ENCODE results near the gene NDOR1.
"Not testable (repeated sequence)": the region's sequence is repeated elsewhere in the genome, so short reads cannot be mapped to it uniquely, and the experiment has no call there.

Gene NDOR1

DNA sequence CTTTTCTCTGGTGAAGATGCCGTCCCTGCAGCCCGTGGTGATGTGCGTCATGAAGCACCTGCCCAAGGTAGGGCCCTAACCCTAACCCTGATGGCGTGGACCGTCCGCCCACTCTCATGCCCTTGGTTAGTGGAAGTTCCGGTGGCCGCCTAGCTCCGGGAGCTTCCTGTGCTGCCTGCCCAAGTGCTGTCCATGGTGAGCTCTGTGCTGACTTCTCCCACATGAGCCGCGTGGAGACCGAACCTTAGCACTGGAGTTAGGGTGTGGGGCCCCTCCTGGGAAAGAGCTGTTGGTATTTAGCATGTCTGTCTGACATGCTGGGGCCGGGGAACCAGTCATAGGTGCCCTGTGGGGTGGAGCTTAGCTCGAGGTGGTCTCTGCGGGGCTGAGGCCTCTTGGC lies 50.9 kb downstream of the NDOR1 start:
- peaks cover 4% of the 10 kb centered on the region for H3K27me3 ChIP-seq (ENCODE audit: insufficient read depth, low read length, poor library complexity, severe bottlenecking)
- peak overlapping the region; percentile 91 for H3K4me3 ChIP-seq (ENCODE audit: low read length, poor library complexity, severe bottlenecking)
- no peaks in the 10 kb centered on the region for H3K36me3 ChIP-seq (ENCODE audit: insufficient read depth, low read length)
- peaks cover 18% of the 10 kb centered on the region for H4K20me1 ChIP-seq (ENCODE audit: insufficient read depth, low read length, poor library complexity, severe bottlenecking)
- H3K9me3 ChIP-seq (ENCODE audit: insufficient read depth, low read depth, low read length) = no peaks in the 10 kb centered on the region
- peaks cover 40% of the 10 kb centered on the region for H3K79me2 ChIP-seq (ENCODE audit: insufficient read depth, low read length)
- H3K9me2 ChIP-seq (replicated peaks; ENCODE audit: low read depth, low read length) = no peaks in the 10 kb centered on the region
- H3F3A ChIP-seq (ENCODE audit: low read depth) = no peaks in the 10 kb centered on the region
- no peak overlapping the region for H2AFZ ChIP-seq (ENCODE audit: low read length)
- H3K9ac ChIP-seq (ENCODE audit: low read depth, low read length, poor library complexity, severe bottlenecking) = peak overlapping the region; percentile 88
- H3K4me2 ChIP-seq (ENCODE audit: low read depth, low read length, poor library complexity, severe bottlenecking) = peak overlapping the region; percentile 78
- TF ChIP-seq EZH2phosphoT487 (IDR thresholded peaks at IDR 0.05; ENCODE audit: borderline replicate concordance) = no peak
- TF ChIP-seq, protein P1, sequence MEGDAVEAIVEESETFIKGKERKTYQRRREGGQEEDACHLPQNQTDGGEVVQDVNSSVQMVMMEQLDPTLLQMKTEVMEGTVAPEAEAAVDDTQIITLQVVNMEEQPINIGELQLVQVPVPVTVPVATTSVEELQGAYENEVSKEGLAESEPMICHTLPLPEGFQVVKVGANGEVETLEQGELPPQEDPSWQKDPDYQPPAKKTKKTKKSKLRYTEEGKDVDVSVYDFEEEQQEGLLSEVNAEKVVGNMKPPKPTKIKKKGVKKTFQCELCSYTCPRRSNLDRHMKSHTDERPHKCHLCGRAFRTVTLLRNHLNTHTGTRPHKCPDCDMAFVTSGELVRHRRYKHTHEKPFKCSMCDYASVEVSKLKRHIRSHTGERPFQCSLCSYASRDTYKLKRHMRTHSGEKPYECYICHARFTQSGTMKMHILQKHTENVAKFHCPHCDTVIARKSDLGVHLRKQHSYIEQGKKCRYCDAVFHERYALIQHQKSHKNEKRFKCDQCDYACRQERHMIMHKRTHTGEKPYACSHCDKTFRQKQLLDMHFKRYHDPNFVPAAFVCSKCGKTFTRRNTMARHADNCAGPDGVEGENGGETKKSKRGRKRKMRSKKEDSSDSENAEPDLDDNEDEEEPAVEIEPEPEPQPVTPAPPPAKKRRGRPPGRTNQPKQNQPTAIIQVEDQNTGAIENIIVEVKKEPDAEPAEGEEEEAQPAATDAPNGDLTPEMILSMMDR (conservative IDR thresholded peaks at IDR 0.05; ENCODE audit: low read length) = no peak
- peaks cover 34% of the 10 kb centered on the region for H3K4me1 ChIP-seq (ENCODE audit: insufficient read depth, low read length, poor library complexity, severe bottlenecking)

DNA sequence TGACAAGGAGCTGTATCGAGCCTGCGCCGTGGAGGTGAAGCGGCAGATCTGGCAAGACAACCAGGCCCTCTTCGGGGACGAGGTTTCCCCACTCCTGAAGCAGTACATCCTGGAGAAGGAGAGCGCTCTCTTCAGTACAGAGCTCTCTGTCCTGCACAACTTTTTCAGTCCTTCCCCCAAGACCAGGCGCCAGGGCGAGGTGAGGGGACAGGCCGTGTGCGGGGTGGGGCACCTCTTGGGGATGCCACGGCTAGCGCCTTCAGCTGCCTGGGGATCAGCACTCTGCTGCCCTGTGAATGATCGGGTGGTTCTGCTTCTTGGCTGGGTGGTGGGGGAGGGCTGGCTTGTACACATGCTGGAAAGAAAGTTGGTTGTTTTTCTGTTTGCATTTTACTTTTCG lies 51.4 kb downstream of the NDOR1 start:
- Histone ChIP-seq H3K36me3 (ENCODE audit: insufficient read depth, low read length) (no peaks in the 10 kb centered on the region), H3K4me2 (ENCODE audit: low read depth, low read length, poor library complexity, severe bottlenecking) (peak overlapping the region; percentile 78), H2AFZ (ENCODE audit: low read length) (no peak overlapping the region), H3K9ac (ENCODE audit: low read depth, low read length, poor library complexity, severe bottlenecking) (peak overlapping the region; percentile 88), H3F3A (ENCODE audit: low read depth) (no peaks in the 10 kb centered on the region), H3K4me3 (ENCODE audit: low read length, poor library complexity, severe bottlenecking) (peak overlapping the region; percentile 91), H3K27me3 (ENCODE audit: insufficient read depth, low read length, poor library complexity, severe bottlenecking) (peaks cover 4% of the 10 kb centered on the region), H4K20me1 (ENCODE audit: insufficient read depth, low read length, poor library complexity, severe bottlenecking) (peaks cover 18% of the 10 kb centered on the region), H3K9me3 (ENCODE audit: insufficient read depth, low read depth, low read length) (no peaks in the 10 kb centered on the region), H3K79me2 (ENCODE audit: insufficient read depth, low read length) (peaks cover 40% of the 10 kb centered on the region), H3K9me2 (replicated peaks; ENCODE audit: low read depth, low read length) (no peaks in the 10 kb centered on the region), H3K4me1 (ENCODE audit: insufficient read depth, low read length, poor library complexity, severe bottlenecking) (peaks cover 34% of the 10 kb centered on the region)
- TF ChIP-seq, protein P1 (conservative IDR thresholded peaks at IDR 0.05; ENCODE audit: low read length) = no peak
- no peak for TF ChIP-seq EZH2phosphoT487 (IDR thresholded peaks at IDR 0.05; ENCODE audit: borderline replicate concordance)

DNA sequence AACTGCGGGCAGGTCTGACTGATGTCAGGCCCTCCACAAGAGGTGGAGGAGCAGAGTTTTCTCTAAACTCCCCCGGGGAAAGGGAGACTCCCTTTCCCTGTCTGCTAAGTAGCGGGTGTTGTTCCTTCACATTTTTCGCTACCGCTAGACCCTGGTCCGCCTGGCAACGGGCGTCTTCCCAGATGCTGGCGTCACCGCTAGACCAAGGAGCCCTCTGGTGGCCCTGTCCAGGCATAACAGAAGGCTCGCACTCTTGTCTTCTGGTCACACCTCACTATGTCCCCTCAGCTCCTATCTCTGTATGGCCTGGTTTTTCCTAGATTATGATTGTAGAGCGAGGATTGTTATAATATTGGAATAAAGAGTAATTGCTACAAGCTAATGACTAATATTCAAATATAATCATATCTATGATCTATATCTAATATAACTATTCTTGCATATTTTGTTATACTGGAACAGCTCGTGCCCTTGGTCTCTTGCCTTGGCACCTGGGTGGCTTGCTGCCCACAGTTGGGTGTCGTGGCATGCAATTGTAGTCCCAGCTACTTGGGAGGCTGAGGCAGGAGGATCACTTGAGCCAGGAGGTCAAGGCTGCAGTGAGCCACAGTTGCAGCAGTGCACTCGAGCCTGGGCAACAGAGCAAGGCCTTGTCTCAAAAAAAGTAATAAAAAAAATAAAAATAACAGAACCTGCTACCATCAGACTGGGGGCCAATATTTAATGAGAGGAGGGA lies 56.8 kb downstream of the NDOR1 start:
- not testable (repeated sequence) for H4K20me1 ChIP-seq (ENCODE audit: insufficient read depth, low read length, poor library complexity, severe bottlenecking); H3K9me2 ChIP-seq (replicated peaks; ENCODE audit: low read depth, low read length); H3K9me3 ChIP-seq (ENCODE audit: insufficient read depth, low read depth, low read length); H3K4me3 ChIP-seq (ENCODE audit: low read length, poor library complexity, severe bottlenecking); H3K27me3 ChIP-seq (ENCODE audit: insufficient read depth, low read length, poor library complexity, severe bottlenecking); H3K9ac ChIP-seq (ENCODE audit: low read depth, low read length, poor library complexity, severe bottlenecking); H3K79me2 ChIP-seq (ENCODE audit: insufficient read depth, low read length); H2AFZ ChIP-seq (ENCODE audit: low read length); H3K4me1 ChIP-seq (ENCODE audit: insufficient read depth, low read length, poor library complexity, severe bottlenecking); H3F3A ChIP-seq (ENCODE audit: low read depth); H3K4me2 ChIP-seq (ENCODE audit: low read depth, low read length, poor library complexity, severe bottlenecking); H3K36me3 ChIP-seq (ENCODE audit: insufficient read depth, low read length)
- TF ChIP-seq, protein P1 (conservative IDR thresholded peaks at IDR 0.05; ENCODE audit: low read length) = peak; percentile 40

Measured in Loucy (cell line).